Activated CD8-positive, alpha-beta T cell treated with anti-CD3 and anti-CD28 coated beads, Interleukin-2, amount 10 ng/mL, durations not matched to agents 7 days and 5 days (primary cell): ENCODE data around the gene RASL10B. TPM values are rescaled to one million over a fixed set of nuclear protein-coding genes. Genes with fewer than 3 reads are reported as not detected.

ENCODE experiments used
- ATAC-seq: fragments of 150-1000 bp; cut with Tn5 transposase; one replicate; pipeline ENCODE4 v1.10.0; 2021; ENCODE audit warnings: moderate library complexity
- CTCF ChIA-PET: fragments of 350-600 bp; sonication (Branson Sonifier 250); formaldehyde crosslinking; loops from one replicate; lab custom pipeline; 2021; ENCODE audit warnings: antibody characterized with exemption; lab: Charles Lee
- POLR2A ChIA-PET: fragments of 350-600 bp; sonication (Branson Sonifier 250); formaldehyde crosslinking; loops from one replicate; lab custom pipeline; 2021; ENCODE audit warnings: antibody characterized with exemption; lab: Charles Lee
- DNase-seq: peaks from one replicate; pipeline ENCODE4 v3.0.0-alpha.2; 2020
- H3K27ac Mint-ChIP-seq: one replicate; pipeline ENCODE4 v1.8.0; 2021; ENCODE audit warnings: mild to moderate bottlenecking, mixed read lengths
- H3K27me3 Mint-ChIP-seq: one replicate; pipeline ENCODE4 v1.8.0; 2021; ENCODE audit warnings: low read depth, mixed read lengths
- H3K36me3 Mint-ChIP-seq: one replicate; pipeline ENCODE4 v1.8.0; 2021; ENCODE audit warnings: low read depth, mixed read lengths
- H3K4me1 Mint-ChIP-seq: one replicate; pipeline ENCODE4 v1.8.0; 2021; ENCODE audit warnings: low read depth, mixed read lengths
- H3K4me3 Mint-ChIP-seq: one replicate; pipeline ENCODE4 v1.8.0; 2021; ENCODE audit warnings: mild to moderate bottlenecking, mixed read lengths
- H3K9me3 Mint-ChIP-seq: one replicate; pipeline ENCODE4 v1.8.0; 2022; ENCODE audit warnings: mixed read lengths; ENCODE audit not compliant: insufficient read depth
- total RNA-seq, 2 experiments: library from RNA; stranded (reverse); gene quantifications; one replicate each; pipeline ENCODE4 v1.2.3, GENCODE V29; 2021

Gene RASL10B
- total RNA-seq, 2 experiments from 2014 or later: 0.10 TPM; not detected in 1

GRCh38 chr17:35705230-35705629 lies 26.2 kb upstream of the RASL10B start:
- Mint-ChIP-seq H3K9me3 (no peaks in the 10 kb centered on the region), H3K4me1 (peaks cover 9% of the 10 kb centered on the region), H3K4me3 (no peak overlapping the region), H3K27me3 (no peaks in the 10 kb centered on the region), H3K36me3 (peaks cover 24% of the 10 kb centered on the region), H3K27ac (no peak overlapping the region)
- DNase-seq: no peak
- ChIA-PET CTCF (interaction anchor here (0.7 to 1.5 kb wide), 5 partner anchors 9 to 353 kb away, joined by 3 to 5 read pairs (median 3); no protein-coding TSS in a partner anchor), POLR2A (no interaction called here)
- no peak for ATAC-seq

GRCh38 chr17:35705705-35706104 lies 25.7 kb upstream of the RASL10B start:
- ChIA-PET POLR2A (no interaction called here), CTCF (interaction anchor here (1.0 to 1.5 kb wide), 4 partner anchors 8 to 61 kb away, joined by 3 to 5 read pairs (median 4); no protein-coding TSS in a partner anchor)
- Mint-ChIP-seq H3K36me3 (peaks cover 28% of the 10 kb centered on the region), H3K27me3 (no peaks in the 10 kb centered on the region), H3K27ac (no peak overlapping the region), H3K9me3 (no peaks in the 10 kb centered on the region), H3K4me1 (peaks cover 9% of the 10 kb centered on the region), H3K4me3 (no peak overlapping the region)
- ATAC-seq (no peak), DNase-seq (no peak)

DNA sequence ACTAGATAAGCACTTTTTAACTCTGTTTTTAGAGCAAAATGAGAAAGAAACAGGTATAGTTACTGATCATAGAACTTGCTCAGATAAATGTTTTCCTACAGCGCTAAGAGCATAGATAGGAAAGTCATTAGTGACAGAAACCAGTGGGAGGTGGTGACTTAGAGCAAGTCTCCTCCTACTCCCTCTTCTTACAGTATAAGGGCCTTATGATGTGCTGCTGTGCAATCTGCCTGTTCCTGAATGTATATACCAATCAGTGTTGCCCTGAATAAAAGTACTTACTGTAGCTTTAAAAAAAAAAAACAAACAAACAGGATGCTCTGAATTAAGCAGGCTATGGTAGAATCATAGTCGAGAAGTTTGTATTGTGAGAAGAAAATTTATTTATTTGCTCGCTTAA lies 23.3 kb upstream of the RASL10B start:
- Mint-ChIP-seq H3K9me3 (no peaks in the 10 kb centered on the region), H3K4me1 (peaks cover 9% of the 10 kb centered on the region), H3K27ac (no peak overlapping the region), H3K4me3 (no peak overlapping the region), H3K36me3 (peaks cover 22% of the 10 kb centered on the region), H3K27me3 (no peaks in the 10 kb centered on the region)
- ATAC-seq: no peak
- DNase-seq: no peak
- ChIA-PET CTCF (interaction anchor here (1.2 kb wide), 2 partner anchors 10 to 39 kb away, joined by 3 to 5 read pairs; no protein-coding TSS in a partner anchor), POLR2A (no interaction called here)

GRCh38 chr17:35708951-35709350 lies 22.5 kb upstream of the RASL10B start:
- no peak for ATAC-seq
- H3K4me3 Mint-ChIP-seq: no peak overlapping the region
- H3K27me3 Mint-ChIP-seq: no peaks in the 10 kb centered on the region
- no peaks in the 10 kb centered on the region for H3K9me3 Mint-ChIP-seq
- peaks cover 9% of the 10 kb centered on the region for H3K4me1 Mint-ChIP-seq
- CTCF ChIA-PET: interaction anchor here (1.2 to 1.6 kb wide), 3 partner anchors 39 to 95 kb away, joined by 3 to 6 read pairs (median 5); no protein-coding TSS in a partner anchor
- POLR2A ChIA-PET: no interaction called here
- H3K27ac Mint-ChIP-seq: no peak overlapping the region
- H3K36me3 Mint-ChIP-seq: peaks cover 18% of the 10 kb centered on the region
- no peak for DNase-seq

- DNase-seq (no peak), ATAC-seq (no peak)
- Mint-ChIP-seq H3K27me3 (no peaks in the 10 kb centered on the region), H3K36me3 (peaks cover 18% of the 10 kb centered on the region), H3K27ac (no peak overlapping the region), H3K9me3 (no peaks in the 10 kb centered on the region), H3K4me3 (no peak overlapping the region), H3K4me1 (peaks cover 9% of the 10 kb centered on the region)
- CTCF ChIA-PET: interaction anchor here (1.1 to 1.6 kb wide), 3 partner anchors 54 to 260 kb away, joined by 3 to 6 read pairs (median 5); no protein-coding TSS in a partner anchor
- POLR2A ChIA-PET: no interaction called here
Measured at GRCh38 chr17:35709874-35710273, 21.6 kb upstream of the RASL10B start.

DNA sequence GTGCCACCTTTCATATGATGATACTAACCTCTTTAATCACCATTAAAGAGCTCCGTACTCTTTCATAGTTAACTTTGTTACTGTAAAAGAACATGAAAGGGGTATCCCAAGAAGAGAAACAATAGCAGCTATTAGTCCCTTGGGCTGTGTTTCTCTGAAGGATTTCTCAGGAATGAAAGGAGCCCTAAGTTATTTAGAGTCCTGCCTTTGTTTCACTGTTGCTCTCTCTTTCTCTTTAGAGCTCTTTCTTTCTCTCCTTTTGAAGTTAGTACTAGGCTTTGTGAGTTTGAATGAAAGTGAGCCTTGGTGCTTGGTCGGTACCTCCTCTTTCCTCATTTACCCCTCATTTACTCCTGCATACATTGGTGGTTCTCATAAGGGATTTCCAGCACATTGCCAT lies 20.5 kb upstream of the RASL10B start:
- ChIA-PET CTCF (interaction anchor here (0.9 to 1.9 kb wide), 2 partner anchors 36 to 53 kb away, joined by 3 to 6 read pairs; no protein-coding TSS in a partner anchor), POLR2A (no interaction called here)
- H3K27ac Mint-ChIP-seq: no peak overlapping the region
- H3K4me3 Mint-ChIP-seq: no peak overlapping the region
- ATAC-seq (no peak), DNase-seq (no peak)
- peaks cover 18% of the 10 kb centered on the region for H3K36me3 Mint-ChIP-seq
- H3K9me3 Mint-ChIP-seq: no peaks in the 10 kb centered on the region
- peaks cover 7% of the 10 kb centered on the region for H3K4me1 Mint-ChIP-seq
- H3K27me3 Mint-ChIP-seq: no peaks in the 10 kb centered on the region

DNA sequence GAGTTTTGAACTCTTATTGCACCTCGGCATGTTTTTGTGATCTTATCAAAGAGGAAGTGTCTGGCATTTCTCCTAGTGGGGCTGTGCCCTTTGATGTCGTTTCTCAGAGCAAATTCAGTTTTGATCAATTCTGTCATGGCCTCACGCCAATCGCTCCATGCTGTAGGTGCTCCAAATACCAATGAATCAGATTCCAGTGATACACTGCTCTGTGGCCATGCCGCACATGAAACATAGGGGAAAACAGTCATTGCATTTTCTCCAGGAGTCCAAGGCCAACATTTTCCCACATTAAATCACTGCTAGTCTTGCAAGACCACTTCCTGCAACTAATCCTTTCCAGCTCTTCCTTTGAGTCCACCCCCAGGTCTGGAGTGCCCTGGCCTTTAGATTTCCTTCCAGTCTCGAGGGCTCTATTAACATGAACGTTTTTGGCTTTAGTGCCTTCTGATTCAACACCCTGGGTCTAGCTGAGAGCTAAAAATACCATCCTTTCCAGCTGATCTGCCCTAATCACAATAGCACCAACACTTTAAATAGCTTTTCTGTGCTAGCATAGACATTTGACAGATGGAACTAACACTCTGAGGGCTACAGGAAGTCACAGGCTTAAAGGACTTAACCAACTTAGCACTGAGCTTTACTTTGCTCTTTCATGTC lies 18.2 kb upstream of the RASL10B start:
- Mint-ChIP-seq H3K4me1 (peaks cover 7% of the 10 kb centered on the region), H3K4me3 (no peak overlapping the region), H3K36me3 (peaks cover 25% of the 10 kb centered on the region), H3K9me3 (no peaks in the 10 kb centered on the region), H3K27ac (no peak overlapping the region), H3K27me3 (no peaks in the 10 kb centered on the region)
- POLR2A ChIA-PET: no interaction called here
- no peak for DNase-seq
- CTCF ChIA-PET: interaction anchor here (1.1 to 1.3 kb wide), 3 partner anchors 8 to 100 kb away, joined by 3 to 8 read pairs (median 4); no protein-coding TSS in a partner anchor
- ATAC-seq: no peak

- no peak overlapping the region for H3K27ac Mint-ChIP-seq
- POLR2A ChIA-PET: no interaction called here
- ATAC-seq (no peak), DNase-seq (no peak)
- CTCF ChIA-PET: no interaction called here
- no peaks in the 10 kb centered on the region for H3K4me1 Mint-ChIP-seq
- H3K9me3 Mint-ChIP-seq: no peaks in the 10 kb centered on the region
- H3K27me3 Mint-ChIP-seq: no peaks in the 10 kb centered on the region
- H3K4me3 Mint-ChIP-seq: no peak overlapping the region
- H3K36me3 Mint-ChIP-seq: peaks cover 28% of the 10 kb centered on the region
Measured at GRCh38 chr17:35714988-35715387, 16.5 kb upstream of the RASL10B start.

DNA sequence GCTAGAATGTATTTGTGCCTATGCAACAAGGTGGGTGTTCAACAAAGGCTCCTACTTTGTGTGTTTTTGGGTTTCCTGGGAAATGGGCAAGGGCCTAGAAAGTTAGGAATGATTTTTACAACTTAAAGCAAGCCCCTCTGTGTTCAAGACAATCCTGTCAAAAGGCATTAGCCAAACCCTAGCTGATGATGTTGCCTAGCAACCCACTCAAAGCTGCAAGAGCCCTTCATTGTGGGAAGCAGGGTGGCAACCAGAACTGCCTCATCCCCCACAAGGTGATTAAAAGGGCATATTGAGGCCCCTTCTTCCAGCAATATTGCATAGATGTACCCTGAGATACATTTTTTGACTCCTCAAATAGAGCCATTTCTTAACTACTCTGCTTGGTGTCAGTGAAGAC lies 16.0 kb upstream of the RASL10B start:
- no peaks in the 10 kb centered on the region for H3K9me3 Mint-ChIP-seq
- POLR2A ChIA-PET: no interaction called here
- no peak for ATAC-seq
- no peaks in the 10 kb centered on the region for H3K27me3 Mint-ChIP-seq
- no peak overlapping the region for H3K4me3 Mint-ChIP-seq
- no peak overlapping the region for H3K27ac Mint-ChIP-seq
- no peaks in the 10 kb centered on the region for H3K4me1 Mint-ChIP-seq
- CTCF ChIA-PET: interaction anchor here (0.8 kb wide), 1 partner anchor 48 kb away, joined by 4 read pairs; no protein-coding TSS in a partner anchor
- no peak for DNase-seq
- H3K36me3 Mint-ChIP-seq: peaks cover 26% of the 10 kb centered on the region

DNA sequence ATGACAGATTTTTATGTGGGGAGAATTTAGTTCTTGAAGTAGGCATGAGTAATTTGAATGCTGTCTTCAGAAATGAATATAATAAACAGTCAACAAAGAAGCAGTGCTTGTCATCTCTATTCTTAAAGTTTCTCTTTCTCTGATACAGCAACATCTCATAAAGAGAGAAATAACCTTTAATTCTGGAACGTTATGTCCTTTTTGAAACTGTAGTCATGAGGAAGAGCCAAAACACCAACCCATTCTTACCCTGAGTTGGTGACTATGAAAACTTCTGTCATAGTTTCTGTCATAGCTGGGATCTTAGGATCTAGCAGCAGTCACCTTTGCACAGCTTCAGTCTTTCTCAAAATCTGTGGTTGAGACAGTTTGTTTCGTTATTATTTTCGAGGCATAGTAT lies 15.3 kb upstream of the RASL10B start:
- H3K27me3 Mint-ChIP-seq: no peaks in the 10 kb centered on the region
- no peaks in the 10 kb centered on the region for H3K4me1 Mint-ChIP-seq
- H3K9me3 Mint-ChIP-seq: no peaks in the 10 kb centered on the region
- POLR2A ChIA-PET: no interaction called here
- no peak overlapping the region for H3K27ac Mint-ChIP-seq
- CTCF ChIA-PET: interaction anchor here (3.8 kb wide), 1 partner anchor 48 kb away, joined by 16 read pairs; no protein-coding TSS in a partner anchor
- ATAC-seq (no peak), DNase-seq (no peak)
- no peak overlapping the region for H3K4me3 Mint-ChIP-seq
- peaks cover 25% of the 10 kb centered on the region for H3K36me3 Mint-ChIP-seq

DNA sequence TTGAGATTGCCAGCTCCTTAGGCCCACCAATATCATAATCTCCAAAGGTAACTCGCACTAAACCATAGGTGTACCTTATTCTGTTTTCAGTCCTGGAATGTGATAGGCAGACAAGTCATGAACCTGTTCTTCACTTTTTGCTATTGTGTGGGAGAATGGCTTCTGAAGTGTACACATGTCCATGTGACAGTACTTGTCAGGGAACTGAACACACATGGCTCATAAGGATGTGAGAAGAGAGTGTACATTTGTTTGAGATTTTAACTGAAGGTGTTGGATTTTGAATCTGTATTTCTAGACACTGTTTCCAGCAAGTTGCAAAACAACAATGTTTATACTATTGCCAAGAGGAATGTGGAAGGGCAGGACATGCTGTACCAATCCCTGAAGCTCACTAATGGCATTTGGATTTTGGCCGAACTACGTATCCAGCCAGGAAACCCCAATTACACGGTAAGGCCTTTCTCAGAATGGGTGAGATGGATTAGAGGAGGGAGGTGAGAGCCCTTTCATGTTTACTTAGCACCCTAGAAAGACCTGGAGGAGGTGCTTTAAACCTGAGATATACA lies 14.5 kb upstream of the RASL10B start:
- Mint-ChIP-seq H3K36me3 (peaks cover 26% of the 10 kb centered on the region), H3K9me3 (no peaks in the 10 kb centered on the region), H3K27ac (no peak overlapping the region), H3K4me3 (no peak overlapping the region), H3K4me1 (no peaks in the 10 kb centered on the region), H3K27me3 (no peaks in the 10 kb centered on the region)
- no peak for DNase-seq
- POLR2A ChIA-PET: no interaction called here
- CTCF ChIA-PET: interaction anchor here (1.3 to 3.8 kb wide), 4 partner anchors 9 to 103 kb away, joined by 3 to 16 read pairs (median 6); no protein-coding TSS in a partner anchor
- no peak for ATAC-seq

- Mint-ChIP-seq H3K4me1 (no peaks in the 10 kb centered on the region), H3K36me3 (peaks cover 26% of the 10 kb centered on the region), H3K4me3 (no peak overlapping the region), H3K27ac (no peak overlapping the region), H3K9me3 (no peaks in the 10 kb centered on the region), H3K27me3 (no peaks in the 10 kb centered on the region)
- DNase-seq (no peak), ATAC-seq (no peak)
- ChIA-PET POLR2A (interaction anchor here (0.8 kb wide), 1 partner anchor 93 kb away, joined by 3 read pairs; no protein-coding TSS in a partner anchor), CTCF (interaction anchor here (1.3 to 3.8 kb wide), 4 partner anchors 9 to 104 kb away, joined by 3 to 16 read pairs (median 6); no protein-coding TSS in a partner anchor)
Measured at GRCh38 chr17:35717475-35717874, 14.0 kb upstream of the RASL10B start.
